Heart right ventricle (tissue), 16 donors: ENCODE measurements around the gene THSD4. TPM values are rescaled to one million over a fixed set of nuclear protein-coding genes. Genes with fewer than 3 reads are reported as not detected.

Experiments
- ATAC-seq, 8 donors: fragments of 200-7000 bp; cut with Tn5 transposase; one replicate each; pipeline ENCODE4 v1.9.1; 2020; ENCODE audit warnings: mild to moderate bottlenecking in 8 of 8, moderate library complexity in 8 of 8, moderate number of reproducible peaks in 1 of 8
- DNase-seq, 2 donors: peaks; one replicate each; pipeline ENCODE4 v3.0.0-alpha.2; 2020
- H3K27ac ChIP-seq, 10 donors: fragments of 200-600 bp; sonication (generic) in 2 of 10; one replicate each; pipeline versions ENCODE4 v1.5.0 to v1.8.0; 2020 to 2022; ENCODE audit warnings: mild to moderate bottlenecking in 3 of 10
- H3K27me3 ChIP-seq, 7 donors: fragments of 200-600 bp; one replicate each; pipeline ENCODE4 v1.8.0; 2021 to 2022; ENCODE audit warnings: mild to moderate bottlenecking in 2 of 7
- H3K36me3 ChIP-seq, 9 donors: fragments of 200-600 bp; sonication (generic) in 1 of 9; one replicate each; pipeline versions ENCODE4 v1.5.0 to v1.8.0; 2020 to 2022; ENCODE audit warnings: mild to moderate bottlenecking in 2 of 9
- H3K4me1 ChIP-seq, 9 donors: fragments of 200-600 bp; sonication (generic) in 1 of 9; one replicate each; pipeline versions ENCODE4 v1.5.0 to v1.8.0; 2020 to 2022; ENCODE audit warnings: mild to moderate bottlenecking in 4 of 9
- H3K4me3 ChIP-seq, 10 donors: fragments of 200-600 bp; sonication (generic) in 2 of 10; one replicate each; pipeline versions ENCODE4 v1.5.0 to v1.8.0; 2020 to 2022; ENCODE audit warnings: mild to moderate bottlenecking in 7 of 10, moderate library complexity in 2 of 10
- H3K9me3 ChIP-seq, 11 donors: fragments of 200-600 bp in 10 of 11; sonication (generic) in 2 of 11; one replicate each; pipeline versions ENCODE4 v1.5.0 to v1.8.0; 2013 to 2022; ENCODE audit warnings: mild to moderate bottlenecking in 2 of 11, control low read depth in 1 of 11, moderate library complexity in 1 of 11
- CTCF ChIP-seq, 9 donors: fragments of 200-600 bp; sonication (generic) in 2 of 9; IDR thresholded peaks; one replicate each; pipeline versions ENCODE4 v1.5.0 to v1.8.0; 2021 to 2022; ENCODE audit warnings: antibody characterized with exemption in 9 of 9, mild to moderate bottlenecking in 5 of 9, moderate library complexity in 1 of 9
- WGBS, 2 donors: extraction: QIAGEN DNeasy Blood & Tissue Kit; methylation state at CpG; one replicate each; pipeline ENCODE4 v1.1.7; 2013; ENCODE audit warnings: inconsistent platforms in 1 of 2; 5-methylcytosine and 5-hydroxymethylcytosine counted together
- intact Hi-C, 10 donors: fragments of 100-400 bp; cut with DNase I; formaldehyde crosslinking; loops; one replicate each; pipeline versions ENCODE4 v1.11.1 to v1.14.2; 2022
- polyA plus RNA-seq, 2 donors: library from polyadenylated mRNA; stranded (reverse); fragments of 200-250 nt; gene quantifications; one replicate each; pipeline ENCODE4 v1.2.3, GENCODE V29; 2013
- total RNA-seq, 10 donors: library from RNA; stranded (reverse); fragmentation: NEBNext Ultra II Directional in 3 of 10; extraction: Animal tissue kit (Norgen Biotek cat#: 25700) in 3 of 10; gene quantifications; one replicate each; pipeline versions ENCODE4 v1.2.1 to v1.2.4, GENCODE V29; 2021 to 2023
- donor health status: Arrhythmogenic right ventricular cardiomyopathy.
- donor health status: ischemic (EF 13 %, LVEDD 7.1; RV severe dilation, severe dysfunction).
- donor health status: healthy with polysubstance abuse.
- donor health status: DM: no; HTN: yes; CAD: no.
- donor health status: DM: no; HTN: no; CAD: no.
- donor health status: ischemic (EF 25% LVEDD 6.9; RV normal size, moderate dysfunction).
- donor health status: ischemic (EF 25% LVEDD 5.7; RV mildly dilated, moderate dysfunction).
- donor health status: healthy.
- donor health status: DM: yes; HTN: yes; CAD: no.
- donor health status: Ischemic cardiomyopathy.
- donor health status: ischemic (EF 35%, LVEDD 5.7; RV mildly dilated, moderate dysfunction).
- donor health status: nonischemic (EF 11% LVEDD 7.7; RV severe dilation, severe dysfunction).
- donor health status: DM: yes; HTN: yes; CAD: no.
- donor health status: PGD.
- donor health status: ischemic (EF 29% LVEDD 5.4; RV normal size, mild dysfunction).
- donor health status: nonischemic (EF 23%, LVEDD 6.1; RV moderate dilation, normal function).

THSD4 gene
- total and polyA plus RNA-seq, 12 donors = 20.8 to 212 (median 139) TPM

DNA sequence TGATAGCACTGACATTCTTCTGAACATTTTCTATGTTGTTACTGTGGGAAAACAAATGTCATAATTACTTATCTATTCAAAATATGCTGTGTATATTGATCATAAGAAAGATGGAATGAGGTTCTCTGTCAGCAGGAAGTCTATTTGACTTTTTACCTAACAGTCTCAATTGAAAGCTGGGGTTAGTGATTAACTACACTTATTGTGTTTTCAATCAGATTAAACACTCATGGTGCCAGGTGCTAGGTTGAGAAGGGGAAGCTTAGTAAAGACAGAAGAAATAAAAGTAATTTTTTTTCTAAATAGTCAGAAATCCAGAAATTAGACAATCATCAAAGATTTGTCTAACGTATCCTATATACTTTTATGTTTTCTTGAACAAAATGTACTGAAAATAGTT lies 414.1 kb downstream of the THSD4 start:
- WGBS, 2 donors = 94 to 96% methylated on average over 1 of the region's 1 CpG

GRCh38 chr15:71530116-71530515 lies 414.8 kb downstream of the THSD4 start:
- H3K27me3 ChIP-seq = no peaks in the 10 kb centered on the region
- H3K36me3 ChIP-seq = no peaks in the 10 kb centered on the region
- peaks cover 0 to 34% (median 6%) of the 10 kb centered on the region in 9 donors for H3K4me1 ChIP-seq
- H3K27ac ChIP-seq = no peak overlapping the region
- no peak for DNase-seq
- intact Hi-C loops = loop anchor here in 2 of 10 donors (10.0 kb wide), 2 partner anchors 65 to 185 kb away; no protein-coding TSS in a partner anchor
- WGBS, 2 donors = 47 to 70% methylated on average over 3 of the region's 3 CpGs
- ATAC-seq = peak in 1 of 8 donors; percentile 49
- no peak for TF ChIP-seq CTCF (IDR thresholded peaks at IDR 0.05)
- H3K4me3 ChIP-seq = no peak overlapping the region
- peaks cover 0 to 10% (median 0%) of the 10 kb centered on the region in 11 donors for H3K9me3 ChIP-seq

More for the DNA sequence above, 414.1 kb downstream of the THSD4 start:
- Histone ChIP-seq H3K4me1 (peaks cover 0 to 34% (median 6%) of the 10 kb centered on the region in 9 donors), H3K36me3 (no peaks in the 10 kb centered on the region), H3K27ac (no peak overlapping the region), H3K9me3 (peaks cover 0 to 10% (median 0%) of the 10 kb centered on the region in 11 donors), H3K4me3 (no peak overlapping the region), H3K27me3 (no peaks in the 10 kb centered on the region)
- no peak for TF ChIP-seq CTCF (IDR thresholded peaks at IDR 0.05)
- DNase-seq (no peak), ATAC-seq (no peak)
- intact Hi-C loops = no loop called here

GRCh38 chr15:71532994-71533393 lies 417.7 kb downstream of the THSD4 start:
- Histone ChIP-seq H3K4me3 (no peak overlapping the region), H3K9me3 (peaks cover 0 to 10% (median 0%) of the 10 kb centered on the region in 11 donors), H3K27me3 (no peaks in the 10 kb centered on the region), H3K4me1 (peaks cover 0 to 17% (median 5%) of the 10 kb centered on the region in 9 donors), H3K36me3 (no peaks in the 10 kb centered on the region), H3K27ac (no peak overlapping the region)
- intact Hi-C loops = loop anchor here in 2 of 10 donors (10.0 kb wide), 2 partner anchors 68 to 182 kb away; no protein-coding TSS in a partner anchor
- TF ChIP-seq CTCF (IDR thresholded peaks at IDR 0.05) = peak in 8 of 9 donors; percentile 29 to 54 (median 49)
- no peak for DNase-seq
- 65% methylated on average over 6 of the region's 6 CpGs for WGBS, 2 donors
- ATAC-seq = peak in 1 of 8 donors; percentile 32

DNA sequence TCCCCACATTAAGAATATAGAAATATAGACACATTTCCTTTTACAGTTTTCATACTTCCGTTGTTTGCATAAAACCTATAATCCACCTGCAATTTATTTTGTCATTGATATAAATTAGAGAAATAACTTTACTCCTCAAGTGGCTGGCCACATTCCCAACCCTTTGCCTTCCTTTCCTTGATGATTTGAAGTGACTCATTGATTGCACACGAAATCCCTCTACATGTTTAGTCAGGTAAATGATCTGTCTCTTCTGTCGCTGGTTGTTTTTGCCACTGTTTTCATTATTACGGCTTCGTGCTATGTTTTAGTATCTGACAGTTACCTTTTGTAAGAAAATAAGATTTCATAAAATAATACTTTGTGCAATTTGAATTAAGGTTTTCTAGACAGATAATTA lies 422.9 kb downstream of the THSD4 start:
- intact Hi-C loops = loop anchor here in 2 of 10 donors (10.0 kb wide), 2 partner anchors 73 to 177 kb away; no protein-coding TSS in a partner anchor
- no peak overlapping the region for H3K4me3 ChIP-seq
- no peak for TF ChIP-seq CTCF (IDR thresholded peaks at IDR 0.05)
- WGBS, 2 donors = 87 to 94% methylated on average over 5 of the region's 5 CpGs
- ATAC-seq (no peak), DNase-seq (no peak)
- no peaks in the 10 kb centered on the region for H3K36me3 ChIP-seq
- peaks cover 0 to 5% (median 0%) of the 10 kb centered on the region in 9 donors for H3K4me1 ChIP-seq
- H3K27me3 ChIP-seq = no peaks in the 10 kb centered on the region
- no peak overlapping the region for H3K27ac ChIP-seq
- H3K9me3 ChIP-seq = peaks cover 0 to 5% (median 0%) of the 10 kb centered on the region in 11 donors
